Endodermal cell (in vitro differentiated cells): ENCODE results near the gene HCN3. TPM values are rescaled to one million over a fixed set of nuclear protein-coding genes. Genes with fewer than 3 reads are reported as not detected.

Experiments used
- DNase-seq: peaks from one replicate; pipeline ENCODE4 v3.0.0-alpha.2; 2017
- H3K27ac ChIP-seq: 2 replicates; pipeline ENCODE4 v1.5.1; 2013; ENCODE audit warnings: mild to moderate bottlenecking, low read depth, low read length, moderate library complexity
- H3K27me3 ChIP-seq: 2 replicates; pipeline ENCODE4 v1.6.1; 2013; ENCODE audit warnings: mild to moderate bottlenecking, low read length, moderate library complexity; ENCODE audit not compliant: insufficient read depth, control insufficient read depth, poor library complexity, severe bottlenecking
- H3K36me3 ChIP-seq: 2 replicates; pipeline ENCODE4 v1.7.0; 2013; ENCODE audit warnings: mild to moderate bottlenecking, low read length, moderate library complexity; ENCODE audit not compliant: control insufficient read depth, insufficient read depth
- H3K4me1 ChIP-seq: one replicate; pipeline ENCODE4 v1.7.0; 2013; ENCODE audit warnings: low read length; ENCODE audit not compliant: control insufficient read depth, insufficient read depth
- H3K4me3 ChIP-seq: 2 replicates; pipeline ENCODE4 v1.5.1; 2013; ENCODE audit warnings: mild to moderate bottlenecking, low read length, moderate library complexity
- H3K9ac ChIP-seq: 2 replicates; pipeline ENCODE4 v1.6.1; 2013; ENCODE audit warnings: mild to moderate bottlenecking, low read length, moderate library complexity; ENCODE audit not compliant: poor library complexity, severe bottlenecking; ENCODE audit errors: extremely low read depth
- H3K9me3 ChIP-seq: 2 replicates; pipeline ENCODE4 v1.6.1; 2013; ENCODE audit warnings: mild to moderate bottlenecking, low read length, moderate library complexity; ENCODE audit not compliant: control insufficient read depth
- H3K27ac Mint-ChIP-seq: 2 replicates; pipeline ENCODE4 v1.8.0; 2020; ENCODE audit warnings: mixed read lengths
- H3K27me3 Mint-ChIP-seq: 2 replicates; pipeline ENCODE4 v1.8.0; 2021; ENCODE audit warnings: mild to moderate bottlenecking, mixed read lengths; ENCODE audit not compliant: insufficient read depth
- H3K36me3 Mint-ChIP-seq: 2 replicates; pipeline ENCODE4 v1.8.0; 2020; ENCODE audit warnings: low read depth, mixed read lengths
- H3K4me1 Mint-ChIP-seq: 2 replicates; pipeline ENCODE4 v1.8.0; 2020; ENCODE audit warnings: mixed read lengths
- H3K4me3 Mint-ChIP-seq: 2 replicates; pipeline ENCODE4 v1.8.0; 2020; ENCODE audit warnings: mild to moderate bottlenecking, moderate library complexity, mixed read lengths
- H3K9me3 Mint-ChIP-seq: 2 replicates; pipeline ENCODE4 v1.8.0; 2020; ENCODE audit warnings: mild to moderate bottlenecking, mixed read lengths
- WGBS, 2 experiments: methylation state at CpG; one replicate each; pipeline versions ENCODE4 v1.1.5 to v1.1.7; 2013; ENCODE audit warnings: missing lambda C conversion rate in 2 of 2, mixed read lengths in 1 of 2; ENCODE audit not compliant: insufficient coverage in 1 of 2, insufficient read length in 1 of 2; 5-methylcytosine and 5-hydroxymethylcytosine counted together
- total RNA-seq, 2 donors: library from RNA; stranded (reverse); fragmentation: NEBNext Ultra II Directional in 1 of 2; extraction: Animal tissue kit (Norgen Biotek cat#: 25700) in 1 of 2; gene quantifications; 2 replicates in 1 of 2; 3 replicates in 1 of 2; pipeline ENCODE4 v1.2.1, GENCODE V29; 2021
- TF ChIP-seq, protein P1 (sequence below): fragments of 200-600 bp; sonication (generic); conservative IDR thresholded peaks from 2 replicates; pipeline ENCODE4 v1.5.0; 2021; ENCODE audit warnings: antibody characterized with exemption, mild to moderate bottlenecking

Gene HCN3
- total RNA-seq, 2 donors from 2014 or later: 8.7 to 9.2 TPM

DNA sequence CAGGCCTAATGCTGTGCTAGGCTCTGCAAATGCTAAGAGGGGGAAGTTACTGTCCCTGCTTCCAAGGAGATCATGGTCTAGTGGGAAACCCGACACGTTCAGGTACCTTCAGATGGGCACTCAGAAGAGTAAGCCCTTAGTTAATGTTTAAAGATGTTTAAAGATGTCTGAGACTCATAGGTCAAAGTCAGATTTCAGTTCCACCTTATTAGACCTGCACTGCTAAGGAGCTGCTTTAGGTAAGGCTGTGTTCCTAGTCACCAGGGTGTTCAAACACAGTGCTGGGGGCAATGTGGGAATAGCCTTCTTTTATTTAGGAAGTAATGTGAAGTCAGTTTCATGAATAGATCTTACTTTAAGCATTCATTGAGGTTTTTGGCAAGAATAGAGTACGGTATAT, 39.7 kb downstream of the HCN3 start:
- no peak overlapping the region for H3K9ac ChIP-seq
- H3K36me3 ChIP-seq: peaks cover 64% of the 10 kb centered on the region
- DNase-seq: no peak
- H3K27ac ChIP-seq: no peak overlapping the region
- TF ChIP-seq, protein P1, sequence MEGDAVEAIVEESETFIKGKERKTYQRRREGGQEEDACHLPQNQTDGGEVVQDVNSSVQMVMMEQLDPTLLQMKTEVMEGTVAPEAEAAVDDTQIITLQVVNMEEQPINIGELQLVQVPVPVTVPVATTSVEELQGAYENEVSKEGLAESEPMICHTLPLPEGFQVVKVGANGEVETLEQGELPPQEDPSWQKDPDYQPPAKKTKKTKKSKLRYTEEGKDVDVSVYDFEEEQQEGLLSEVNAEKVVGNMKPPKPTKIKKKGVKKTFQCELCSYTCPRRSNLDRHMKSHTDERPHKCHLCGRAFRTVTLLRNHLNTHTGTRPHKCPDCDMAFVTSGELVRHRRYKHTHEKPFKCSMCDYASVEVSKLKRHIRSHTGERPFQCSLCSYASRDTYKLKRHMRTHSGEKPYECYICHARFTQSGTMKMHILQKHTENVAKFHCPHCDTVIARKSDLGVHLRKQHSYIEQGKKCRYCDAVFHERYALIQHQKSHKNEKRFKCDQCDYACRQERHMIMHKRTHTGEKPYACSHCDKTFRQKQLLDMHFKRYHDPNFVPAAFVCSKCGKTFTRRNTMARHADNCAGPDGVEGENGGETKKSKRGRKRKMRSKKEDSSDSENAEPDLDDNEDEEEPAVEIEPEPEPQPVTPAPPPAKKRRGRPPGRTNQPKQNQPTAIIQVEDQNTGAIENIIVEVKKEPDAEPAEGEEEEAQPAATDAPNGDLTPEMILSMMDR: no peak
- Mint-ChIP-seq H3K27me3 (peaks cover 7% of the 10 kb centered on the region), H3K27ac (no peak overlapping the region), H3K4me3 (no peak overlapping the region), H3K36me3 (peaks cover 49% of the 10 kb centered on the region), H3K4me1 (peaks cover 16% of the 10 kb centered on the region), H3K9me3 (no peaks in the 10 kb centered on the region)
- WGBS, 2 experiments: 96 to 97% methylated on average over 3 of the region's 3 CpGs
- no peaks in the 10 kb centered on the region for H3K9me3 ChIP-seq
- no peaks in the 10 kb centered on the region for H3K27me3 ChIP-seq
- no peak overlapping the region for H3K4me3 ChIP-seq
- H3K4me1 ChIP-seq: peaks cover 1% of the 10 kb centered on the region

DNA sequence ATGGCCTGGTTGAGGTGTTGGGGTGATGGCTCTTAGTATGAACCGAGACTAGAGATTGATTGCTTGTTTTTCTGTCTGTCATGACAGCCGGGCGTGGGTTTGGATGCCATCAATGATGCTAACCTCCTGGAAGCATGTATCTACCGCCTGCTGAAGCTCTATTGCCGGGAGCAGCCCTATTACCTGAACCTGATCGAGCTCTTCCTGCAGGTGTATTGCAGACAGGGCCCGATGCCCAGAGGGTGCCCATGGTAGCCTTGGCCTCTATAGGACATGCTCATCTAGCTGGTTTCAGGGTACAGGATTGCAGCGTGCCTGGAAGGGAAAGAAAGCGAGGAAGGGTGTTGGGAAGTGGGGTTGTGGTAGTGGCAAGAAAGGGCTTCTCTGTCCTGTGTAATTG, 40.8 kb downstream of the HCN3 start:
- Mint-ChIP-seq H3K27me3 (peaks cover 14% of the 10 kb centered on the region), H3K4me1 (peaks cover 23% of the 10 kb centered on the region), H3K4me3 (no peak overlapping the region), H3K27ac (no peak overlapping the region), H3K36me3 (peaks cover 40% of the 10 kb centered on the region), H3K9me3 (no peaks in the 10 kb centered on the region)
- Histone ChIP-seq H3K36me3 (peaks cover 56% of the 10 kb centered on the region), H3K9me3 (no peaks in the 10 kb centered on the region), H3K9ac (no peak overlapping the region), H3K27ac (no peak overlapping the region), H3K4me1 (peaks cover 3% of the 10 kb centered on the region), H3K27me3 (no peaks in the 10 kb centered on the region), H3K4me3 (no peak overlapping the region)
- WGBS, 2 experiments: 96 to 100% methylated on average over 3 to 9 of the region's 9 CpGs
- TF ChIP-seq, protein P1: no peak
- peak; percentile 40 for DNase-seq

DNA sequence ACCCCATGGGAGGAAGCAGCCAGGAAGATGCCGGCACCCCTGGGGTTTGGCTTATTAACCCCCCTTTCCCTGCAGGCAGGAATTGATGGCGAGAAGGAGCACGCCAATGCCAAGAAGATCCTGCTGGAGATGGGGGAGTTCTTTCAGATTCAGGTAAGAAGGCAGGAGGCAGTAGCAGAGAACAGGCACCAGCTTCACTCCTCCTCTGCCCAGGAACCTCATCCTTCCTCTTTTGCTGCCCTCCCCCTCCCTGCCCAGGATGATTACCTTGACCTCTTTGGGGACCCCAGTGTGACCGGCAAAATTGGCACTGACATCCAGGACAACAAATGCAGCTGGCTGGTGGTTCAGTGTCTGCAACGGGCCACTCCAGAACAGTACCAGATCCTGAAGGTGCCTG, 42.3 kb downstream of the HCN3 start:
- H3K27ac ChIP-seq: no peak overlapping the region
- no peak overlapping the region for H3K27ac Mint-ChIP-seq
- no peak overlapping the region for H3K4me3 Mint-ChIP-seq
- no peak for DNase-seq
- H3K9ac ChIP-seq: no peak overlapping the region
- peaks cover 41% of the 10 kb centered on the region for H3K36me3 ChIP-seq
- H3K4me1 ChIP-seq: peaks cover 3% of the 10 kb centered on the region
- H3K9me3 Mint-ChIP-seq: no peaks in the 10 kb centered on the region
- TF ChIP-seq, protein P1: no peak
- H3K4me1 Mint-ChIP-seq: peaks cover 23% of the 10 kb centered on the region
- H3K27me3 ChIP-seq: no peaks in the 10 kb centered on the region
- H3K36me3 Mint-ChIP-seq: peaks cover 32% of the 10 kb centered on the region
- no peaks in the 10 kb centered on the region for H3K9me3 ChIP-seq
- H3K27me3 Mint-ChIP-seq: peaks cover 14% of the 10 kb centered on the region
- H3K4me3 ChIP-seq: no peak overlapping the region
- 93 to 100% methylated on average over 3 to 5 of the region's 5 CpGs for WGBS, 2 experiments
